Neutrophil (primary cell): ENCODE data around the gene PC.

Experiments
- H3K27ac ChIP-seq: fragments of 200-600 bp; sonication (generic); 2 replicates; pipeline ENCODE4 v1.5.1; 2016; ENCODE audit warnings: mild to moderate bottlenecking, moderate library complexity
- H3K27me3 ChIP-seq: fragments of 200-600 bp; sonication (generic); 2 replicates; pipeline ENCODE4 v1.6.0; 2016; ENCODE audit warnings: mild to moderate bottlenecking
- H3K36me3 ChIP-seq: fragments of 200-600 bp; sonication (generic); 2 replicates; pipeline ENCODE4 v1.5.1; 2017
- H3K4me1 ChIP-seq, 2 experiments: fragments of 200-600 bp in 1 of 2; sonication (generic) in 1 of 2; 1 replicate in 1 of 2; 2 replicates in 1 of 2; pipeline versions ENCODE4 v1.5.1 to v1.6.1; 2013 to 2016; ENCODE audit warnings: low read depth in 1 of 2, low read length in 1 of 2, mild to moderate bottlenecking in 1 of 2, moderate library complexity in 1 of 2; ENCODE audit not compliant: control insufficient read depth in 1 of 2, insufficient read depth in 1 of 2
- H3K4me3 ChIP-seq, 2 experiments: fragments of 200-600 bp in 1 of 2; sonication (generic) in 1 of 2; 1 replicate in 1 of 2; 2 replicates in 1 of 2; pipeline ENCODE4 v1.5.1; 2013 to 2016; ENCODE audit warnings: low read depth in 1 of 2, low read length in 1 of 2, mild to moderate bottlenecking in 1 of 2, moderate library complexity in 1 of 2
- H3K9me3 ChIP-seq: fragments of 200-600 bp; sonication (generic); 2 replicates; pipeline ENCODE4 v1.5.1; 2016
- CTCF ChIP-seq: fragments of 200-600 bp; sonication (generic); IDR thresholded peaks from 2 replicates; pipeline ENCODE4 v1.5.1; 2016; ENCODE audit warnings: antibody characterized with exemption

The PC gene

GRCh38 chr11:66932543-66932942, 25.6 kb downstream of the PC start:
- Histone ChIP-seq H3K27ac (no peak overlapping the region), H3K9me3 (no peaks in the 10 kb centered on the region), H3K4me3 (no peak overlapping the region), H3K36me3 (no peaks in the 10 kb centered on the region), H3K4me1 (no peaks in the 10 kb centered on the region), H3K27me3 (no peaks in the 10 kb centered on the region)
- TF ChIP-seq CTCF = no peak

- H3K27me3 ChIP-seq = no peaks in the 10 kb centered on the region
- TF ChIP-seq CTCF = no peak
- no peaks in the 10 kb centered on the region for H3K36me3 ChIP-seq
- no peaks in the 10 kb centered on the region for H3K9me3 ChIP-seq
- no peaks in the 10 kb centered on the region for H3K4me1 ChIP-seq
- H3K27ac ChIP-seq = no peak overlapping the region
- no peak overlapping the region for H3K4me3 ChIP-seq
These were observed 28.4 kb downstream of the PC start for GRCh38 chr11:66929753-66930152.

- no peak for TF ChIP-seq CTCF
These were observed 33.9 kb downstream of the PC start for GRCh38 chr11:66924272-66924671.

GRCh38 chr11:66922551-66922950, 35.6 kb downstream of the PC start:
- no peaks in the 10 kb centered on the region for H3K9me3 ChIP-seq
- H3K4me3 ChIP-seq = no peak overlapping the region
- peaks cover 0 to 5% of the 10 kb centered on the region in 2 experiments for H3K4me1 ChIP-seq
- TF ChIP-seq CTCF = no peak
- H3K27me3 ChIP-seq = peaks cover 7% of the 10 kb centered on the region
- H3K36me3 ChIP-seq = no peaks in the 10 kb centered on the region
- H3K27ac ChIP-seq = no peak overlapping the region

More at GRCh38 chr11:66924272-66924671, 33.9 kb downstream of the PC start:
- H3K4me3 ChIP-seq = no peak overlapping the region
- no peaks in the 10 kb centered on the region for H3K9me3 ChIP-seq
- H3K4me1 ChIP-seq = peaks cover 0 to 5% of the 10 kb centered on the region in 2 experiments
- no peak overlapping the region for H3K27ac ChIP-seq
- no peaks in the 10 kb centered on the region for H3K36me3 ChIP-seq
- H3K27me3 ChIP-seq = peaks cover 7% of the 10 kb centered on the region

- H3K36me3 ChIP-seq = no peaks in the 10 kb centered on the region
- no peak overlapping the region for H3K4me3 ChIP-seq
- H3K27me3 ChIP-seq = peaks cover 7% of the 10 kb centered on the region
- no peaks in the 10 kb centered on the region for H3K9me3 ChIP-seq
- H3K27ac ChIP-seq = no peak overlapping the region
- H3K4me1 ChIP-seq = peaks cover 0 to 5% of the 10 kb centered on the region in 2 experiments
- TF ChIP-seq CTCF = no peak
These were observed 37.0 kb downstream of the PC start for GRCh38 chr11:66920978-66921784.
